Liver (tissue), 3 donors: ENCODE measurements around the gene ELK3.

Source experiments
- TAF1 ChIP-seq: conservative IDR thresholded peaks from 2 replicates; pipeline ENCODE4 v1.6.1; 2016; ENCODE audit warnings: antibody characterized with exemption, mild to moderate bottlenecking
- TF ChIP-seq, protein P1 (sequence below): fragments of 150-350 bp; IDR thresholded peaks from 2 replicates; pipeline ENCODE4 v1.5.1; 2017; ENCODE audit warnings: improper control_type of control experiment, low read depth, low read length; ENCODE audit not compliant: missing input control
- donor health status: healthy.
- donor health status: healthy.

DNA sequence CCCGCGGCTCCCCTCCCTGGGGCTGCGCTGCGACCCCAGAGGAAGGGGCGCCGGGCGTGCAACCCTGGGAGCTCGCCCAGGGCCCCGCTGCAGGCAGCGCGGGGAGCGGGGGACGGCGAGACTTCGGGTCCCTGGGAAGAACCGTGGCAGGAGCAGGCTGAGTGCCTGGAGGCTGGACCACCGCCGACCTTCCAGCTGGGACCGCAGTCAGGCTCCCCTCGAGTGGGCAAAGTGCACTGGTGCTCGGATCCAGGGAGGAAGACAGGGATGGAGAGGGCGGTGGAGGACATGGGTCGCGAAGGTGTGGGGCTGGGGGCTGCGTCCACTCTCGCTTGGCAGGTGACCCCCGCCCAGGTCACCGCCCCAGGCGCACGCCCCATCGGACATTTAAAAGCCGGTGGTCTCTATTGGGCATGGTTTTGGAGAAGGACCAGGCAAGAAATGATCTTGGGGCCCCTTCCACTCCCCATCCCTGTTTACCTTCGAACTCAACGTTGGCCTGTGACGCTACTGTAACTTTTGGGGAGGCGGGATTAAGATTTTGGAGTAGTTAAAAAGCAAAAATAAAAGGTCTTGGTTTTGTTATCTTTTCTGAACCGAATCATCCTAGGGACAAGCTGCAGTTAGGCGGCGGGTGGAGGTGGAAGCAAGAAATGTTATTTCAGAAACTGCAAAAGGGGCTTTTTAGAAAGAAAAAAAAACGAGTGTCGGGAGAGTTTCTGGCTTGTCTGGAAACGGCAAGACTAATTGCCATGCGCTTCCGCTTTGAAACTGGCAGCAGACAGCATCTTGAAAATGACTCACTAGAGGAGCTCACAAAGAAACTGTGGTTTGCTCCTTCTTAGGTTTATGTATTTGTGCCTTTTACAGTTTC lies 1.0 kb downstream of the ELK3 start:
- TF ChIP-seq, protein P1, sequence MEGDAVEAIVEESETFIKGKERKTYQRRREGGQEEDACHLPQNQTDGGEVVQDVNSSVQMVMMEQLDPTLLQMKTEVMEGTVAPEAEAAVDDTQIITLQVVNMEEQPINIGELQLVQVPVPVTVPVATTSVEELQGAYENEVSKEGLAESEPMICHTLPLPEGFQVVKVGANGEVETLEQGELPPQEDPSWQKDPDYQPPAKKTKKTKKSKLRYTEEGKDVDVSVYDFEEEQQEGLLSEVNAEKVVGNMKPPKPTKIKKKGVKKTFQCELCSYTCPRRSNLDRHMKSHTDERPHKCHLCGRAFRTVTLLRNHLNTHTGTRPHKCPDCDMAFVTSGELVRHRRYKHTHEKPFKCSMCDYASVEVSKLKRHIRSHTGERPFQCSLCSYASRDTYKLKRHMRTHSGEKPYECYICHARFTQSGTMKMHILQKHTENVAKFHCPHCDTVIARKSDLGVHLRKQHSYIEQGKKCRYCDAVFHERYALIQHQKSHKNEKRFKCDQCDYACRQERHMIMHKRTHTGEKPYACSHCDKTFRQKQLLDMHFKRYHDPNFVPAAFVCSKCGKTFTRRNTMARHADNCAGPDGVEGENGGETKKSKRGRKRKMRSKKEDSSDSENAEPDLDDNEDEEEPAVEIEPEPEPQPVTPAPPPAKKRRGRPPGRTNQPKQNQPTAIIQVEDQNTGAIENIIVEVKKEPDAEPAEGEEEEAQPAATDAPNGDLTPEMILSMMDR: no peak
- no peak for TF ChIP-seq TAF1
